Myocyte (in vitro differentiated cells): ENCODE data around the gene MCRS1. TPM values are rescaled to one million over a fixed set of nuclear protein-coding genes. Genes with fewer than 3 reads are reported as not detected.

Source experiments
- DNase-seq: peaks from one replicate; pipeline ENCODE4 v3.0.0-alpha.2; 2012; ENCODE audit warnings: low read depth
- total RNA-seq: library from RNA; depleted of rRNA; stranded (reverse); fragments of >200 nt; gene quantifications from 2 replicates; pipeline ENCODE4 v1.2.3, GENCODE V29; 2014

The MCRS1 gene
- total RNA-seq, 1 donor from 2014 or later: 98.1 TPM

GRCh38 chr12:49582850-49583249 lies 14.9 kb upstream of the MCRS1 start:
- DNase-seq: no peak

- DNase-seq: no peak
These were observed 14.3 kb upstream of the MCRS1 start for GRCh38 chr12:49582201-49582600.

- peak; percentile 98 for DNase-seq
These were observed 12.9 kb upstream of the MCRS1 start for GRCh38 chr12:49580572-49581535.

DNA sequence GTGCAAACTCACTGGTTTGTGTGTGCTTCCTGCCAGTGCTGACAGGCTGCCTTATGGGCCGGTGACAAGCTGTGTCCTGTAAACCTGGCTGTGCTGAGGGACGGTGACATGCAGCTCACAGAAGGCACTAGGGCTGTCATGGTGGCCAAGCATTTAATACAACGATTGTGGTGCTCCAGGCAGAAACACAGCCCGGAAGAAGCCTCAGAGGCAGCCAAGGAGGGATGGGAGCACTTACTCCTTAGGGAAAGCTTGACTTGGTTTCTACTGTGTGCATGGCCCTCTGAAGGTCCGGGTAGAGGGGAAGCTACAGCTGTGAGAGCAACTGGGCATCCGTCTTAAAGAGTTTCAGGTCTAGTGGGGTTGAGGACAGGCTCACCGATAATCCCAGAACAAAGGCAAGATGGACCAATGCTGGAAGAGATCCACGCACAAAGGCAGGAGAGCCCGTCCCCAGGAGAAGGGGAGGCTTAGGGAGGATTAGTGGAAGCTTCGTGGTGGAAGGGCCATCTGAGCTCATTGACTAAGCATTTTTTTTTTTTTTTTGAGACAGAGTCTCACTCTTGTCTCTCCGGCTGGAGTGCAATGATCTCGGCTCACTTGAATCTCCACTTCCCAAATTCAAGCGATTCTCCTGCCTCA lies 10.7 kb upstream of the MCRS1 start:
- DNase-seq: no peak

GRCh38 chr12:49577589-49578315 lies 9.8 kb upstream of the MCRS1 start:
- DNase-seq: no peak

DNA sequence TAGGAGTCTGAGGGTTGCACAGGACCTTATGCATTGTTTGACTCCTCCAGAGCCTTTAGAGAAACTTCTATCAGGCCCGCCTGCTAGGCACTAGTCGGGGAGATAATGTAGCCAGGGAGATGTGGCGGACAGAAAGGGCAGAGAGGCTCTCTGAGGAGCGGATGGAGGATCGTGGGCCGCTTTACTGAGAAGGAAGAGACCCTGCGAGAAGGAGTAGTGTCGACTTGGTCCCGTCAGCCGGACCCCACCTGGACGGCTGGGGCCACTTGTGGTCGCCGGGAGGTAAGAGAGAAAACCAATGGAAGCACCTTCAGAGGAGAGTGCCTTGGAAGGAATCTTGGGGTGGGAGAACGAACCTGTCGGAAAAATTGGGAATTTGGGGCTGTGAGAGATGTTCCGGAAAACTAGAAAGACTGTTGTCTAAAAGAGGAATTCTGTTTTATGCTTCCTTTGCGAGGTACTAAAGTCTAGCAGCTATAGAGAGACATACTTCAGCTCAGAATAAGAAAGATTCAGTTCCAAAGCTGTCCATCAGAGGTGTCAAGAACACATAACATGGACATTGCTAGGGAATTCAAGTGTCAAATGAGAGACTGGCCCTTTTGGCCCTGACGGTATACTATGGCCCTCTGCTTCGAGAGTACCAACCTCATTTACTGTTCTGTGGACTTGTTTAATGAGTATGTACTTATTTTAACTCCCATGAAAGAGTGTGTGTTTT lies 660 bp upstream of the MCRS1 start:
- DNase-seq: no peak

GRCh38 chr12:49567302-49567610 lies 686 bp downstream of the MCRS1 start:
- no peak for DNase-seq

DNA sequence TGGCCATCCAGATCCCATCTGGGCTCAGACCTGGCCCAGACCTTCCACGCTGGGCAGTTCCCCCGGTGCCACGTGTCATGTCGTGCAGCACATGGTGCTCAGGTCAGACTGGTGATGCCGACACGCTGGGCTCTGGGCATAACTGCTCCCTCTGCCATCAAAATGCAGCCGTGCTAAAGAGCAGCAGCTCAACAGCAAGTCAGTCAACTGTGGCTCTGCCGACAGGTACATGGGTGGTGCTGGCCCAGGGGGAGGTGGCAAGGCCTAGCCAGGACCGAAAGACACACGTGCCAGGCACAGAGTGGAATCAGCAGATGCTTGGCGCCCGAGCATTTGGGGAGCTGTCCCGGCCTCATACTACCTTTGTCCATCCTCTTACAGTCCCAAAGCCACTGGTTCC lies 1.6 kb downstream of the MCRS1 start:
- DNase-seq: no peak

DNA sequence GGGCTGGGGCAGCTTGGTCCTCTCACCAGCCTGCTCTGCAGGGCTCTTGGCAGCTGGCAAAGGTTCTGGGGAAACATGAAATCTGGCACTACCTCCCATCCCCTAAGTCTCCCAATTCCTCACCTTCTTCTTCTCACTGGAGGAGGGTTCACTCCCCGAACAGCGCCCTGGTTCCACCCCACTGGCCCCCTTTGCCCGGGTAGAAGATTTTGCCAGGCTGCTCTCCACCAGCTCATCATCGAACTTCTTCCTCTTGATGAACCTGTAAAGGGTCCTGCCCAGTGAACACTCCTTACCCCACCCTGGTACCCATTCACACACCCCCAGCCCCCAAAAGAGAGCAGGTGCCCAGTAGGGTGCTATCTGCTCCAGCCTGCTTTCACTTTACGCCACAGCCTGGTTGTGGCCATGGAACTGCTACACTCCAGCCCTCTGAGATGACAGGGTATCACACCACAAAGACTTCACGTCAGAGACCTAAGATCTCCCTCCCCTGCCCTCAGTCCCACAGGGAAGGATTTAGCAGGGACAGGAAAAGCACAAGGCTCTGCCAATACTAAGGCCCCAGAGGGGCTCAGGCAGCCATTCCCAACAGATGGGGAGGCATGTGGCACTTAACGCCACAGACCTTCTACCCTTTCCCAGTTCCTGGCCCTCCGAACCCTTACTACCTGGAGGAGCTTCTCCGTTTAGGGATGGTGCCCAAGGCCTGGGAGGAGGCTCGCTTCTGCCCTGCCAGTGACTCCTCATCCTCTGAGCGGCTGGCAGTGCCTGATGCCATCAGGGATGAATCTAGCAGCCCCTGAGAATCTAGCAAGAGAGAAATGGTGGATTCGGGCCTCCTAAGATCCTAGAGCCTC lies 2.3 kb downstream of the MCRS1 start:
- DNase-seq: no peak

DNA sequence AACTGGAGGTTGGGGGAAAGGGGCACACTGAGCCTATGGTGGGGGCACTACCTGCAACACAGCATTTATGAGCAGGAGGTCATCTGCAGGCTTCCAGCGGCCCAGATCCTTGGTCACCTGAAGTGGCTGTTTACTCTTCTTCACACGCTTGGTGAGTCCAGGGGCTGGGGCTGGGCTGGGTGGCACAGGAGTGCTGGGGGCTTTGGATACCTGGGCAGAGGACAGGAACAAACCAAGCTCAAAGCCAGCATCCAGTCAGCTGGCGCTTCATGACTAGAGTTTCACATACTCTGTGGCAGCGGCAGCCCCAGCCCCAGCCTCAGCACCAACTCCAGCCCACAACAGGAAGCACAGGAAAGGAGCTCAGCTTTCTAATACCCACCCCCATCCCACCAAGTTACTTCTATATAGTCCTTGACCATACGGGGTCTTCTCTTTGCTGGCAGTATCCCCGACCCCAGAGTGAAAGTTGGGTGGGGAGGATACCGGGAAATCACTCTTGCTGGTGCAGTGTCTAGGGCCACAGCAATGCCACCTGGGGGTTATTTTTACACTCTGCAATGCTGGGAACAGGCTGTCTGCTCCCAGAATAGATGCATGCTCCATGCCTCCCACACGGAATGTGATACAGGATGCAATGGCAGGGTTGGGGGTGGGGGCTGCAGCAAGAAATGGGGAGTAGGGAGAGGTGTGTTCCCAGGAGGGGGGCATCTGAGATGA lies 3.1 kb downstream of the MCRS1 start:
- DNase-seq: peak; percentile 80

GRCh38 chr12:49563951-49564685 lies 3.8 kb downstream of the MCRS1 start:
- DNase-seq: peak; percentile 69

DNA sequence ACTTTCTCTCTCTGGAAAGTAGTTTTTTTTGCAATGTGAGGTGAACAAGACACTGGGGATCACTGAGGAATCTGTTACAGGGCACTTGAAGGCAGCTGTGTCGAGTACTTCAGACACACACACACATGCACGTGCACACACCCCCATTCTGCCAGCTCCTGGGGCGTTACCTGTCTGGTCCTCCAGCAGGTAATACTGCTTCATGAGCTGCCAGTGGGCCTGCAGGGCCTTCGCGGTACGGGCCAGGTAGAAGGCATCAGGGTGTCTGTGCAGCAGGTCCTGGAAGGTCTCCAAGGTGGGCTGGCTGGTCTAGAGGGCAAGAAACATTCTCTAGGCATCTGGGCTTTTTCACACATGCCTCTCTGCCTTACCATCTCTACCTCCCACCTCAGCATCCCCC lies 5.1 kb downstream of the MCRS1 start:
- DNase-seq: no peak

- no peak for DNase-seq
These were observed 5.7 kb downstream of the MCRS1 start for GRCh38 chr12:49562233-49562632.

GRCh38 chr12:49560695-49561094 lies 7.2 kb downstream of the MCRS1 start:
- DNase-seq: no peak

DNA sequence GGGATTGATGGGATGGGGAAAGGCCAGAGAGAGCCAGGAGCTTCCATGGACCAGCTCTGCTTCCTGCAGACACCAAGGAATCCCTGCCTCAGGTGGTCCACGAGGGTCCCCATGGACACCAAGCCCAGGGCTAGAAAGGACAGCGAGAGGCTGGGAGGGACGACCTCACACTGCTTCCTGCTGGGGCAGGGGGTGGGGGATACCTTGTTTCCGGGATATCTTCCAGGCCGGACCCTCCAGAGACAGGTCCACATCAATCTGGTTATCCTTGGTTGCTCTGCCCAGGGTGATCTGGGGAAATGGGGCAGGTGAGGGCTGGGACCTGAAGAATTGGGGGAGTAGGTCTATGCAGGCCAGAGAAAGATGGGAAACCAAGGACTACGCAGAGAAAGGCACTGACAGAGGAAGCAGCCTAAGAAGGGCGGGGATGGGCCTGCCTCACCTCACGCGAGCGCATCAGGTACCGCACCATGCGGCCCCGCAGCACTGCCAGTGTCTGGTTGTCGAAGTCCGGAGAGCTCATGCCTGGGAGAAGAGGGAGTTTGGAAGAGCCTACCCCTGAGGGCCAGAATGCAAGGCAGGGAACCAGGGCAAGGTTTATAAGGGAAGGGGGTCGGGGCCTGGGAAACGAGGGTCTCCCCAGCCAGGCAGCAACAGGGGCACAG lies 8.8 kb downstream of the MCRS1 start:
- no peak for DNase-seq

GRCh38 chr12:49558526-49558925 lies 9.4 kb downstream of the MCRS1 start:
- DNase-seq: no peak

DNA sequence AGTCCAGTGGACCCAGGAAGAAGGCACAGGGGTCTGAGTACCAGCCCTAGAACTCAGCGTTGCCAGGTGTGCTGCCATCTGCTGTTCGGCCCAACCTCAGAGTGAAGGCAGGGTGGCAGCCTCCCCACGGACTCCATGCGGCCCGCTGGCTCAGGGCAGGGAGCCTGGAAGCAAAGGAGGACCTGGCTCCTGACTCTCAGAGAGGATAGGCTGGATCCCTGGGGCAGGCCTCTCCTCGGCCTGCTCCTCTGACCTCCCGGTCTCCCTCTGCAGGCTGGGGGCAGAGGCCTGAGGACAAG lies 10.1 kb downstream of the MCRS1 start:
- no peak for DNase-seq

DNA sequence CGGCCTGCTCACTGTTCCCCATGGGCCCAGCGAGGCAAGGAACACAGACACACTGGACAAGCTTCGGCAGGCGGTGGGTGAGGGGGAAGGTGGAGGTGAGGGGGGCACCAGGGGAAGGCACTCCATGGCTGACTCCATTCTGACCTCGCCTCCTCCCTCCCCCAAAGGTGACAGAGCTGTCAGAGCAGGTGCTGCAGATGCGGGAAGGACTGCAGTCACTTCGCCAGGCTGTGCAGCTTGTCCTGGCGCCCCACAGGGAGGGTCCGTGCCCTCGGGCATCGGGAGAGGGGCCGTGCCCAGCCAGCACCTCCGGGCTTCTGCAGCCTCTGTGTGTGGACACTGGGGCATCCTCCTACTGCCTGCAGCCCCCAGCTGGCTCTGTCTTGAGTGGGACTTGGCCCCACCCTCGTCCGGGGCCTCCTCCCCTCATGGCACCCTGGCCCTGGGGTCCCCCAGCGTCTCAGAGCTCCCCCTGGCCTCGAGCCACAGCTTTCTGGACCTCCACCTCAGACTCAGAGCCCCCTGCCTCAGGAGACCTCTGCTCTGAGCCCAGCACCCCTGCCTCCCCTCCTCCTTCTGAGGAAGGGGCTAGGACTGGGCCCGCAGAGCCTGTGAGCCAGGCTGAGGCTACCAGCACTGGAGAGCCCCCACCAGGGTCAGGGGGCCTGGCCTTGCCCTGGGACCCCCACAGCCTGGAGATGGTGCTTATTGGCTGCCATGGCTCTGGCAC lies 10.6 kb downstream of the MCRS1 start:
- DNase-seq: no peak
